ENCODE data around the gene ITGB2. TPM values are rescaled to one million over a fixed set of nuclear protein-coding genes. Genes with fewer than 3 reads are reported as not detected.

Gene ITGB2
- total RNA-seq, 1 donor from 2014 or later: 468 TPM

GRCh38 chr21:44953628-44954021, 32.9 kb upstream of the ITGB2 start:
- no peak overlapping the region for H3K27ac ChIP-seq
- no peak for TF ChIP-seq CTCF (IDR thresholded peaks at IDR 0.05)
- H3K27me3 ChIP-seq (ENCODE audit: low read depth): no peaks in the 10 kb centered on the region
- intact Hi-C loops (cut with DNase I): no loop called here
- no peaks in the 10 kb centered on the region for H3K9me3 ChIP-seq
- no peak for ATAC-seq
- no peak overlapping the region for H3K4me3 ChIP-seq
- peaks cover 18% of the 10 kb centered on the region for H3K4me1 ChIP-seq
- peak; percentile 23 for DNase-seq
- H3K36me3 ChIP-seq: peaks cover 34% of the 10 kb centered on the region

GRCh38 chr21:44952929-44953627, 32.4 kb upstream of the ITGB2 start:
- ATAC-seq (no peak), DNase-seq (peak; percentile 31)
- intact Hi-C loops (cut with DNase I): no loop called here
- Histone ChIP-seq H3K4me1 (peaks cover 13% of the 10 kb centered on the region), H3K27ac (no peak overlapping the region), H3K36me3 (peaks cover 28% of the 10 kb centered on the region), H3K27me3 (ENCODE audit: low read depth) (no peaks in the 10 kb centered on the region), H3K4me3 (no peak overlapping the region), H3K9me3 (no peaks in the 10 kb centered on the region)
- no peak for TF ChIP-seq CTCF (IDR thresholded peaks at IDR 0.05)

GRCh38 chr21:44952116-44952928, 31.6 kb upstream of the ITGB2 start:
- intact Hi-C loops (cut with DNase I): no loop called here
- no peak for TF ChIP-seq CTCF (IDR thresholded peaks at IDR 0.05)
- no peaks in the 10 kb centered on the region for H3K9me3 ChIP-seq
- no peak overlapping the region for H3K27ac ChIP-seq
- H3K4me3 ChIP-seq: no peak overlapping the region
- DNase-seq: peak; percentile 37
- H3K36me3 ChIP-seq: peaks cover 22% of the 10 kb centered on the region
- peaks cover 12% of the 10 kb centered on the region for H3K4me1 ChIP-seq
- no peak for ATAC-seq
- no peaks in the 10 kb centered on the region for H3K27me3 ChIP-seq (ENCODE audit: low read depth)

- Histone ChIP-seq H3K27ac (no peak overlapping the region), H3K4me1 (peaks cover 12% of the 10 kb centered on the region), H3K9me3 (no peaks in the 10 kb centered on the region), H3K4me3 (no peak overlapping the region), H3K27me3 (ENCODE audit: low read depth) (no peaks in the 10 kb centered on the region), H3K36me3 (peaks cover 22% of the 10 kb centered on the region)
- intact Hi-C loops (cut with DNase I): no loop called here
- no peak for ATAC-seq
- DNase-seq: peak; percentile 44
- no peak for TF ChIP-seq CTCF (IDR thresholded peaks at IDR 0.05)
Observed at GRCh38 chr21:44951186-44951915, 30.7 kb upstream of the ITGB2 start.

GRCh38 chr21:44950351-44950750, 29.7 kb upstream of the ITGB2 start:
- Histone ChIP-seq H3K9me3 (no peaks in the 10 kb centered on the region), H3K36me3 (peaks cover 26% of the 10 kb centered on the region)

More at GRCh38 chr21:44950351-44950750, 29.7 kb upstream of the ITGB2 start:
- Histone ChIP-seq H3K4me1 (peaks cover 12% of the 10 kb centered on the region), H3K27ac (peak overlapping the region; percentile 1), H3K27me3 (ENCODE audit: low read depth) (no peaks in the 10 kb centered on the region), H3K4me3 (no peak overlapping the region)
- intact Hi-C loops (cut with DNase I): no loop called here
- ATAC-seq (no peak), DNase-seq (peak; percentile 46)
- TF ChIP-seq CTCF (IDR thresholded peaks at IDR 0.05): no peak

Data from lower lobe of right lung (tissue), 2 donors.